B cell (primary cell): ENCODE measurements around the gene TRIP13.

ENCODE experiments used
- CTCF ChIP-seq: fragments of 200-600 bp; IDR thresholded peaks from one replicate; pipeline ENCODE4 v1.8.0; 2022; ENCODE audit warnings: antibody characterized with exemption, mild to moderate bottlenecking
- EZH2 ChIP-seq: IDR thresholded peaks from 2 replicates; pipeline ENCODE4 v1.6.1; 2012; ENCODE audit warnings: borderline replicate concordance, low read depth, mild to moderate bottlenecking, moderate library complexity, low read length; ENCODE audit not compliant: insufficient read depth, poor library complexity, severe bottlenecking

- no peak for TF ChIP-seq CTCF
- TF ChIP-seq EZH2: no peak
Measured at GRCh38 chr5:883475-884181, 9.1 kb upstream of the TRIP13 start.
